CD14-positive monocyte (primary cell): ENCODE data around the gene MACF1. TPM values are rescaled to one million over a fixed set of nuclear protein-coding genes. Genes with fewer than 3 reads are reported as not detected.
A peak's percentile ranks its signal among the peaks of the same experiment; 100 is the strongest.

Source experiments
- DNase-seq, 3 donors: peaks; one replicate each; pipeline ENCODE4 v3.0.0-alpha.2; 2011 to 2022
- H2AFZ ChIP-seq: 2 replicates; pipeline ENCODE4 v1.6.0; 2012; ENCODE audit warnings: mild to moderate bottlenecking, low read depth, low read length, inconsistent platforms; ENCODE audit not compliant: insufficient read depth, poor library complexity, severe bottlenecking
- H3K27ac ChIP-seq, 2 donors: 1 replicate in 1 of 2; 2 replicates in 1 of 2; pipeline ENCODE4 v1.5.1; 2012 to 2013; ENCODE audit warnings: low read length in 2 of 2, control low read depth in 1 of 2, inconsistent platforms in 1 of 2, low read depth in 1 of 2, mild to moderate bottlenecking in 1 of 2
- H3K27me3 ChIP-seq, 2 donors: one replicate each; pipeline versions ENCODE4 v1.6.0 to v1.6.1; 2011 to 2013; ENCODE audit warnings: low read length in 2 of 2; ENCODE audit not compliant: control insufficient read depth in 2 of 2, insufficient read depth in 2 of 2
- H3K36me3 ChIP-seq, 2 donors: replicated peaks in 1 of 2; 1 replicate in 1 of 2; 2 replicates in 1 of 2; pipeline versions ENCODE4 v1.5.1 to v1.6.1; 2012 to 2013; ENCODE audit warnings: low read length in 2 of 2, control low read depth in 1 of 2, inconsistent platforms in 1 of 2, mild to moderate bottlenecking in 1 of 2; ENCODE audit not compliant: insufficient read depth in 2 of 2, control insufficient read depth in 1 of 2
- H3K4me1 ChIP-seq, 2 donors: 1 replicate in 1 of 2; 2 replicates in 1 of 2; pipeline versions ENCODE4 v1.5.1 to v1.6.1; 2012 to 2013; ENCODE audit warnings: low read length in 2 of 2, control low read depth in 1 of 2, inconsistent platforms in 1 of 2, mild to moderate bottlenecking in 1 of 2, moderate library complexity in 1 of 2; ENCODE audit not compliant: insufficient read depth in 2 of 2, control insufficient read depth in 1 of 2
- H3K4me2 ChIP-seq: replicated peaks from 2 replicates; pipeline ENCODE3; 2012; ENCODE audit warnings: low read length, moderate library complexity, mild to moderate bottlenecking; ENCODE audit not compliant: poor library complexity, severe bottlenecking; ENCODE audit errors: extremely low read depth
- H3K4me3 ChIP-seq, 3 experiments: fragments of 200-600 bp in 1 of 3; sonication (generic) in 1 of 3; replicated peaks in 1 of 3; 1 replicate in 2 of 3; 2 replicates in 1 of 3; pipeline ENCODE4 v1.5.1; 2011 to 2013; ENCODE audit warnings: low read length in 3 of 3, mild to moderate bottlenecking in 3 of 3, control low read depth in 2 of 3, low read depth in 2 of 3, inconsistent platforms in 1 of 3, moderate library complexity in 1 of 3
- H3K79me2 ChIP-seq: 2 replicates; pipeline ENCODE4 v1.6.0; 2012; ENCODE audit warnings: mild to moderate bottlenecking, control low read depth, inconsistent platforms, low read length, moderate library complexity; ENCODE audit not compliant: insufficient read depth
- H3K9ac ChIP-seq: 2 replicates; pipeline ENCODE4 v1.6.0; 2017; ENCODE audit warnings: low read length, mild to moderate bottlenecking; ENCODE audit not compliant: insufficient read depth, poor library complexity, severe bottlenecking
- H3K9me3 ChIP-seq, 2 donors: replicated peaks in 1 of 2; 1 replicate in 1 of 2; 2 replicates in 1 of 2; pipeline versions ENCODE4 v1.5.1 to v1.6.1; 2012 to 2013; ENCODE audit warnings: low read length in 2 of 2, control low read depth in 1 of 2; ENCODE audit not compliant: control insufficient read depth in 1 of 2, insufficient read depth in 1 of 2
- H4K20me1 ChIP-seq: 2 replicates; pipeline ENCODE4 v1.6.0; 2012; ENCODE audit warnings: mild to moderate bottlenecking, low read length, control low read depth, moderate library complexity; ENCODE audit not compliant: insufficient read depth
- H3K27ac Mint-ChIP-seq, 7 donors: one replicate each; pipeline ENCODE4 v1.8.0; 2020; ENCODE audit warnings: mild to moderate bottlenecking in 7 of 7, mixed read lengths in 7 of 7, moderate library complexity in 6 of 7, inconsistent platforms in 2 of 7
- H3K27me3 Mint-ChIP-seq, 3 donors: one replicate each; pipeline ENCODE4 v1.8.0; 2021 to 2022; ENCODE audit warnings: low read depth in 3 of 3, mild to moderate bottlenecking in 3 of 3, mixed read lengths in 3 of 3, moderate library complexity in 3 of 3, inconsistent platforms in 1 of 3
- H3K36me3 Mint-ChIP-seq, 2 donors: one replicate each; pipeline ENCODE4 v1.8.0; 2020; ENCODE audit warnings: mixed read lengths in 2 of 2, inconsistent platforms in 1 of 2, mild to moderate bottlenecking in 1 of 2
- H3K4me1 Mint-ChIP-seq: one replicate; pipeline ENCODE4 v1.8.0; 2020; ENCODE audit warnings: mild to moderate bottlenecking, mixed read lengths
- H3K4me3 Mint-ChIP-seq, 2 donors: one replicate each; pipeline ENCODE4 v1.8.0; 2020; ENCODE audit warnings: mild to moderate bottlenecking in 2 of 2, mixed read lengths in 2 of 2, moderate library complexity in 1 of 2
- H3K9me3 Mint-ChIP-seq, 7 donors: one replicate each; pipeline ENCODE4 v1.8.0; 2020 to 2022; ENCODE audit warnings: mixed read lengths in 7 of 7, mild to moderate bottlenecking in 6 of 7, moderate library complexity in 6 of 7, inconsistent platforms in 2 of 7
- WGBS: methylation state at CpG from one replicate; pipeline ENCODE4 v1.1.5; 2013; ENCODE audit warnings: missing lambda C conversion rate; ENCODE audit not compliant: insufficient coverage; 5-methylcytosine and 5-hydroxymethylcytosine counted together
- intact Hi-C, 2 donors: fragments of 100-400 bp; cut with micrococcal nuclease; formaldehyde crosslinking; loops; one replicate each; pipeline versions ENCODE4 v1.15.0 to v1.15.1; 2023
- polyA plus RNA-seq, 3 donors: library from polyadenylated mRNA; depleted of rRNA in 1 of 3; unstranded in 2 of 3; stranded (reverse) in 1 of 3; fragments of 300-500 nt in 2 of 3; fragments of >200 nt in 1 of 3; fragmentation: Illumina TruSeq in 2 of 3; gene quantifications; 1 replicate in 2 of 3; 2 replicates in 1 of 3; pipeline ENCODE4 v1.2.3, GENCODE V29; 2012 to 2021
- TF ChIP-seq, protein P1 (sequence below): fragments of 200-600 bp; IDR thresholded peaks from one replicate; pipeline ENCODE4 v1.8.0; 2022; ENCODE audit warnings: antibody characterized with exemption, mild to moderate bottlenecking

Gene MACF1
- polyA plus RNA-seq, 3 donors, result 3.4 to 36.8 (median 4.5) TPM

DNA sequence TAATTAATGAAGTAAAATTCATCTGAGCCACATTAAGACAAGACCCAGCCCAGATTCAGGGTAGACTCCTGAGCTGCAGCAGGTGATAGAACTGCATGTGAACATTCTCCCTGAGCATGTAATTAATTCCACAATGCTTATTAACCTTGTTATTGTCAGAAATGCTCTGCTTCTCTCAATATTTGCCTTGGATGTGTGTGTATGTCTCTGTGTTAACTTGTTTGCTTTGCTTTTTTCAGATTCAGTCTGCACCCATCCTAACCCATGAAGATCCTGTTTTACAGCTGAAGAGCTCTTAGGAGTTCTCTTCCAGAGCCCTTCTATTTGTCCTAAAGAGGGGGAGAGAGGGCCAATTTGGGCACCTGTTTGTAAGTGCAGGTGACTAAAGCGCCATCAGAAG, 143.8 kb downstream of the MACF1 start:
- TF ChIP-seq, protein P1, sequence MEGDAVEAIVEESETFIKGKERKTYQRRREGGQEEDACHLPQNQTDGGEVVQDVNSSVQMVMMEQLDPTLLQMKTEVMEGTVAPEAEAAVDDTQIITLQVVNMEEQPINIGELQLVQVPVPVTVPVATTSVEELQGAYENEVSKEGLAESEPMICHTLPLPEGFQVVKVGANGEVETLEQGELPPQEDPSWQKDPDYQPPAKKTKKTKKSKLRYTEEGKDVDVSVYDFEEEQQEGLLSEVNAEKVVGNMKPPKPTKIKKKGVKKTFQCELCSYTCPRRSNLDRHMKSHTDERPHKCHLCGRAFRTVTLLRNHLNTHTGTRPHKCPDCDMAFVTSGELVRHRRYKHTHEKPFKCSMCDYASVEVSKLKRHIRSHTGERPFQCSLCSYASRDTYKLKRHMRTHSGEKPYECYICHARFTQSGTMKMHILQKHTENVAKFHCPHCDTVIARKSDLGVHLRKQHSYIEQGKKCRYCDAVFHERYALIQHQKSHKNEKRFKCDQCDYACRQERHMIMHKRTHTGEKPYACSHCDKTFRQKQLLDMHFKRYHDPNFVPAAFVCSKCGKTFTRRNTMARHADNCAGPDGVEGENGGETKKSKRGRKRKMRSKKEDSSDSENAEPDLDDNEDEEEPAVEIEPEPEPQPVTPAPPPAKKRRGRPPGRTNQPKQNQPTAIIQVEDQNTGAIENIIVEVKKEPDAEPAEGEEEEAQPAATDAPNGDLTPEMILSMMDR, result no peak
- H3K79me2 ChIP-seq, result no peaks in the 10 kb centered on the region
- H3K27ac Mint-ChIP-seq, result peak overlapping the region in 1 of 7 donors; percentile 3
- peaks cover 79 to 98% of the 10 kb centered on the region in 2 donors for H3K36me3 ChIP-seq
- no peak overlapping the region for H3K4me3 ChIP-seq
- no peak overlapping the region for H3K9ac ChIP-seq
- WGBS, result 100% methylated on average over 1 of the region's 1 CpG
- H3K4me1 ChIP-seq, result no peaks in the 10 kb centered on the region
- no peak overlapping the region for H2AFZ ChIP-seq
- no peak overlapping the region for H3K4me2 ChIP-seq
- no peaks in the 10 kb centered on the region for H3K27me3 ChIP-seq
- no peaks in the 10 kb centered on the region for H4K20me1 ChIP-seq
- intact Hi-C loops, result no loop called here
- H3K9me3 Mint-ChIP-seq, result no peaks in the 10 kb centered on the region
- H3K4me3 Mint-ChIP-seq, result no peak overlapping the region
- H3K4me1 Mint-ChIP-seq, result no peaks in the 10 kb centered on the region
- DNase-seq, result no peak
- no peak overlapping the region for H3K27ac ChIP-seq
- no peaks in the 10 kb centered on the region for H3K27me3 Mint-ChIP-seq
- peaks cover 77 to 98% of the 10 kb centered on the region in 2 donors for H3K36me3 Mint-ChIP-seq
- H3K9me3 ChIP-seq, result no peaks in the 10 kb centered on the region

DNA sequence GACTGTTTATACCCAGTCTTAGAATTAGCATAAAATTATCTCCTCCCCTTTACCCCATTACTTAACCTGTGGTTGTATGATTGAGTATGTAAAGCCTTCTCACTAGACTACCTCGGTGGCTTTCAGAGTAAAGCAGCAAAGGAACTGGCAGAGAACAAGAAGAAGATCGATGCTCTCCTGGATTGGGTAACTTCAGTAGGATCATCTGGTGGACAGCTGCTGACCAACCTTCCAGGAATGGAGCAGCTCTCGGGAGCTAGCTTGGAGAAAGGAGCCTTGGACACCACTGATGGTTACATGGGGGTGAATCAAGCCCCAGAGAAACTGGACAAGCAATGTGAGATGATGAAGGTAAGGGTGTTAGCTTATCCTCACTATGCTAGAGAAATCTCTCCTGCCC, 148.4 kb downstream of the MACF1 start:
- H3K27ac ChIP-seq, result peak overlapping the region in 1 of 2 donors; percentile 22

More for the DNA sequence above, 148.4 kb downstream of the MACF1 start:
- Histone ChIP-seq H3K27me3 (no peaks in the 10 kb centered on the region), H3K79me2 (no peaks in the 10 kb centered on the region), H3K4me1 (no peaks in the 10 kb centered on the region), H3K4me2 (no peak overlapping the region), H3K9me3 (no peaks in the 10 kb centered on the region), H2AFZ (no peak overlapping the region), H3K9ac (no peak overlapping the region), H3K36me3 (peaks cover 92 to 100% of the 10 kb centered on the region in 2 donors), H3K4me3 (no peak overlapping the region), H4K20me1 (no peaks in the 10 kb centered on the region)
- TF ChIP-seq, protein P1, result no peak
- Mint-ChIP-seq H3K4me1 (no peaks in the 10 kb centered on the region), H3K27ac (peak overlapping the region in 1 of 7 donors; percentile 33), H3K9me3 (no peaks in the 10 kb centered on the region), H3K4me3 (no peak overlapping the region), H3K27me3 (no peaks in the 10 kb centered on the region), H3K36me3 (peaks cover 78 to 96% of the 10 kb centered on the region in 2 donors)
- DNase-seq, result no peak
- WGBS, result 100% methylated on average over 2 of the region's 3 CpGs
- intact Hi-C loops, result no loop called here
